ENCODE results near the gene SMAP1. TPM values are rescaled to one million over a fixed set of nuclear protein-coding genes. Genes with fewer than 3 reads are reported as not detected.

Gene SMAP1
- total RNA-seq, 2 experiments from 2014 or later: 24.8 to 31.5 TPM

DNA sequence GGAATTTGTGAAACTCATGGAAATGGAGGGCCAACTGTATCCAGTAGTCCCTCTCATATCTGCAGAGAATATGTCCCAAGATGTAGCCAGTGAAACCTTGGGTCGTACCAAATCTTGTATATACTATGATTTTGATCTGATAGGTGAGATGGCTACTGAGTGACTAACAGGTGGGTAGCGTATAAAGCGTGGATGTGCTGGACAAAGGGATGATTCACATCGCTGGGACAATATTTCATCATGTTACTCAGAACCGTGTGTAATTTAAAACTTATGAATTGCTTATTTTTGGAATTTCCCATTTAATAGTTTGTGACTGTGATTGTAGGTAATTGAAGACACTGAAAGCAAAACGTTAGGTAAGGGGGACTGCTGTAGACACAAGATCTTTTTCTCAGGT, 144.1 kb downstream of the SMAP1 start:
- Mint-ChIP-seq H3K27me3 (no peaks in the 10 kb centered on the region), H3K36me3 (ENCODE audit: low read depth) (peaks cover 6% of the 10 kb centered on the region), H3K4me1 (no peaks in the 10 kb centered on the region), H3K9me3 (ENCODE audit: low read depth) (no peaks in the 10 kb centered on the region), H3K4me3 (no peak overlapping the region), H3K27ac (no peak overlapping the region)
- CTCF ChIA-PET: no interaction called here
- DNase-seq: no peak
- no peak for ATAC-seq
- intact Hi-C loops (cut with DNase I, micrococcal nuclease): no loop called here
- POLR2A ChIA-PET: no interaction called here

DNA sequence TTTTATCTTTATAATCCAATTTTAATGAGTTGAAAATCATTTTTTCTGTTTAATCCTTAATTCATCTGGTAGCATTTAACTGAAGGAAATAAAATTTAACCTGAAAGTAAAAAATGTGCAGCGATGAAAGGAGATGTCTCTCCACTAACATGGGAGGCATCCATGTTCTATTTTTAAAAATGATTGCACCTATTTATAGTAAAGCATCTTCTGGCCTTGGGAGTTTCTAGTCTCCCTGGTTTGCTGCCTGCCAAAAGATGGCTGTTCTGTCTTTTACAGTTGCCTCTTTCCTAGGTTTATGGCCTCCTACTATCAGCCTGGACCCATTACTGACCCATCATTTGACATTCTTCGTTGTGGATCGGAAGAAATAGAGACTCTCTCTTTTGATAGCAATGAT, 146.2 kb downstream of the SMAP1 start:
- H3K27me3 Mint-ChIP-seq: no peaks in the 10 kb centered on the region
- ATAC-seq (no peak), DNase-seq (no peak)
- ChIA-PET POLR2A (no interaction called here), CTCF (no interaction called here)
- no peaks in the 10 kb centered on the region for H3K36me3 Mint-ChIP-seq (ENCODE audit: low read depth)
- H3K27ac Mint-ChIP-seq: no peak overlapping the region
- intact Hi-C loops (cut with DNase I, micrococcal nuclease): no loop called here
- H3K4me3 Mint-ChIP-seq: no peak overlapping the region
- H3K4me1 Mint-ChIP-seq: no peaks in the 10 kb centered on the region
- H3K9me3 Mint-ChIP-seq (ENCODE audit: low read depth): no peaks in the 10 kb centered on the region

DNA sequence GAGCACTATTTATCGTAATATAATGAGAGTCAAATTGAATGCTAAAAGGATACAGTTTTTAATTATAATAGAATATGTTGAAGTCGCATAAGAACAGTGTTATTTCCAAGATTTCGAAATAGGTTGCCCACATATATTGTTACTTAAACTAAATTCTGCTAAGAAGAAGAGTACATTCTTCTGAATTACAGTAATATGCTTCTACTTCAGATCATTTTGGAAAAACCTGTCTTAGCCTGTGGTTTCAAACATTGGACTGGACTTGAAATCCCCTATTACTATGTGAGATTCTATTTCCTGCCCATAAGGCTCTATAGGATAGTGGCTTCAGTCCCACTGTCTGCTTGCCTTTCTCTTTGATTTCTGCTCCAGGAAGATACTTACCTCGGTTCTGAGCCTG, 152.0 kb downstream of the SMAP1 start:
- CTCF ChIA-PET: no interaction called here
- ATAC-seq: no peak
- no peaks in the 10 kb centered on the region for H3K4me1 Mint-ChIP-seq

DNA sequence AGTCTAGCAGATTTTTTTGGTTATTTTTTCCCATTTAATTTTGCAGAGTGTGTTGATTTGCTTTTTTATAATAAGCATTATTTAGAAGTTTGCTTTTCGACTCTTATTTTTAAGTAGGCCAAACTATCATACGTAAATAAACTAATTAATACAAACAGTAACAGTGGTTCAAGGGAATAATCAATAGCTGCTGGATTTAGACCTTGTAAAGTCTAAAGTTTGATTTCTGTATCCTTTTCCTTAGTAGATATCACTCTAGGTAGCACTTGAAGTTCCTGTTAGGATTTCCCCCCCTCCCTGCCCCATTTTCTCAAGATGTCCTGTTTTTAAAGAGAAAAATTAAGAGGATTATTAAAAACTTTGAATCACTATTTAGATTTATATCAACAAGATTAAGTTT, 153.1 kb downstream of the SMAP1 start:
- Mint-ChIP-seq H3K4me3 (no peak overlapping the region), H3K27me3 (no peaks in the 10 kb centered on the region), H3K9me3 (ENCODE audit: low read depth) (peaks cover 8% of the 10 kb centered on the region), H3K4me1 (no peaks in the 10 kb centered on the region), H3K36me3 (ENCODE audit: low read depth) (peaks cover 14% of the 10 kb centered on the region), H3K27ac (no peak overlapping the region)
- intact Hi-C loops (cut with DNase I, micrococcal nuclease): no loop called here
- ATAC-seq (no peak), DNase-seq (no peak)
- CTCF ChIA-PET: interaction anchor here (1.2 kb wide), 1 partner anchor 114 kb away, joined by 3 read pairs; no protein-coding TSS in a partner anchor
- POLR2A ChIA-PET: no interaction called here

More for the DNA sequence above, 152.0 kb downstream of the SMAP1 start:
- H3K9me3 Mint-ChIP-seq (ENCODE audit: low read depth): peaks cover 8% of the 10 kb centered on the region
- POLR2A ChIA-PET: no interaction called here
- no peak for DNase-seq
- no peak overlapping the region for H3K27ac Mint-ChIP-seq
- H3K27me3 Mint-ChIP-seq: no peaks in the 10 kb centered on the region
- H3K4me3 Mint-ChIP-seq: no peak overlapping the region
- peaks cover 14% of the 10 kb centered on the region for H3K36me3 Mint-ChIP-seq (ENCODE audit: low read depth)
- intact Hi-C loops (cut with DNase I, micrococcal nuclease): no loop called here

DNA sequence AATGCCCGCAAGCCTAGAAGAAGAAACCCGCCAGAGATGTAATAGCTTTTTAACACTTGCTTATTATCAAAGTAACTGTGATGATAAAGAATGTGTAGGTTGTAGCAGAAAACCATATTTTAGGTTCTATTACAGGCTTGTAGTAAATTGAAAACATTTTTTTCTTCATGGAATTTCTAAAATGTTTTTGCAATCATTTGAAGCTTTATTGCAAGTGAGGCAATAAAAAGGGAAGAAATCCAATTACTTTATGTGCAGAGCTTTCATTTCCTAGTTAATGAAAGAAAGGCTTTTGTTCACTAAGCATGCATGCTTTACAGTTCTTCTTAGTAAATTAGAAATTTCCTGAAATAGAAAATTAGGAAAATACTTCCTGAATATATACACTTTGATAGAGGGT, 154.1 kb downstream of the SMAP1 start:
- Mint-ChIP-seq H3K9me3 (ENCODE audit: low read depth) (peaks cover 8% of the 10 kb centered on the region), H3K4me1 (no peaks in the 10 kb centered on the region), H3K4me3 (no peak overlapping the region), H3K27me3 (no peaks in the 10 kb centered on the region), H3K27ac (no peak overlapping the region), H3K36me3 (ENCODE audit: low read depth) (peaks cover 14% of the 10 kb centered on the region)
- ATAC-seq (no peak), DNase-seq (no peak)
- CTCF ChIA-PET: interaction anchor here (1.0 to 1.2 kb wide), 2 partner anchors 10 to 115 kb away, joined by 3 read pairs; no protein-coding TSS in a partner anchor
- POLR2A ChIA-PET: no interaction called here
- intact Hi-C loops (cut with DNase I, micrococcal nuclease): no loop called here

DNA sequence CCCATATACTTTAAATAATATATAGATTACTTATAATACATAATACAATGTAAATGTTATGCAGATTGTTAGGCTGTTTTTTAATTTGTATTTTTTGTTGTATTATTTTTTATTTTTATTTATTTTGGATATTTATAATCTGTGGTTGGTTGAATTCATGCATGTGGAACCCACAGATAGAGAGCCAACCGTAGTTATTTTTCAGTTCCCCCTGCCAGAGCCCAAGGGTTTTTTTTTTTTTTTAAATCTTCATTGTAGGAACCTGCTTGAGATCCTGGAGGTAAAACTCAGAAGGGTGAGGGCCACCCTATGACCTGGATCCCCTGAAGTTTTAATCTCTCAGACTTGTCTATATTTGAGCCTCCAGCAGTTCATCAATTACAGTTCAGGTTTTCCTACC, 156.0 kb downstream of the SMAP1 start:
- no peaks in the 10 kb centered on the region for H3K27me3 Mint-ChIP-seq
- H3K4me1 Mint-ChIP-seq: no peaks in the 10 kb centered on the region
- H3K36me3 Mint-ChIP-seq (ENCODE audit: low read depth): peaks cover 14% of the 10 kb centered on the region
- intact Hi-C loops (cut with DNase I, micrococcal nuclease): no loop called here
- H3K4me3 Mint-ChIP-seq: no peak overlapping the region
- DNase-seq: no peak
- ChIA-PET CTCF (interaction anchor here (0.6 kb wide), 1 partner anchor 955 kb away, joined by 6 read pairs; no protein-coding TSS in a partner anchor), POLR2A (no interaction called here)
- H3K9me3 Mint-ChIP-seq (ENCODE audit: low read depth): peaks cover 8% of the 10 kb centered on the region
- no peak overlapping the region for H3K27ac Mint-ChIP-seq
- no peak for ATAC-seq

DNA sequence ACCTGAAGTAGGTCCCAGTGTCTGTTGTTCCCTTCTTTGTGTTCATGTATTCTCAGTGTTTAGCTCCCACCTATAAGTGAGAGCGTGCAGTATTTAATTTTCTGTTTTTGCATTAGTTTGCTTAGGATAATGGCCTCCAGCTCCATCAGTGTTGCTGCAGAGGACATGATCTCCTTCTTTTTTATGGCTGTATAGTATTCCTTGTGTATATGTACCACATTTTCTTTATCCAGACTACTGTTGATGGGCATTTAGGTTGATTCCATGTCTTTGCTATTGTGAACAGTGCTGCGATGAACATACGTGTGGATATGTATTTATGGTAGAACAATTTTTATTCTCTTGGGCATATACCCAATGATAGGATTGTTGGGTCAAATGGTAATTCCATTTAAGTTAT, 163.7 kb downstream of the SMAP1 start:
- CTCF ChIA-PET: interaction anchor here (0.8 kb wide), 1 partner anchor 10 kb away, joined by 3 read pairs; no protein-coding TSS in a partner anchor
- intact Hi-C loops (cut with DNase I, micrococcal nuclease): no loop called here

DNA sequence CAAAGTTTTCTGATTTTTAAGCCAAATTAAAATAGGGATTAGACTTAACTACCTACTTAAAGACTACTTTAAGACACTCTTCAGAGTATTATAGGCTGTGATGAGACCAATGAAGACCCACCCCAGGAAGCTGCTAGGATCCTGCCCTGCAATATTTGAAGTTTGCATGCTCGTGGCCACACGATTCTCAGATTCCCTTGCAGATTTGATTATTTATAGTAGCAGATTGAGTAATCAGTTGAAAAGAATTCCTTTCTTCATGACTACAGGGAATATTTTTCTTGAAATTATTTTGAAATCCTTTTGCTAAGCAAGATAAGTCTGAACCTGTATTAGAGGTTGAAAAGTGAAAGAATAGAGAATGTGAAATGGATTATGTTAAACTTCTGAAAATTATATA, 166.8 kb downstream of the SMAP1 start:
- H3K27me3 Mint-ChIP-seq: no peaks in the 10 kb centered on the region
- POLR2A ChIA-PET: no interaction called here
- H3K4me3 Mint-ChIP-seq: no peak overlapping the region
- peaks cover 5% of the 10 kb centered on the region for H3K9me3 Mint-ChIP-seq (ENCODE audit: low read depth)
- CTCF ChIA-PET: no interaction called here
- intact Hi-C loops (cut with DNase I, micrococcal nuclease): no loop called here
- peaks cover 6% of the 10 kb centered on the region for H3K4me1 Mint-ChIP-seq
- H3K36me3 Mint-ChIP-seq (ENCODE audit: low read depth): peaks cover 12% of the 10 kb centered on the region
- ATAC-seq: no peak
- DNase-seq: no peak
- H3K27ac Mint-ChIP-seq: no peak overlapping the region

More for the DNA sequence above, 163.7 kb downstream of the SMAP1 start:
- ATAC-seq (no peak), DNase-seq (no peak)
- H3K9me3 Mint-ChIP-seq (ENCODE audit: low read depth): peaks cover 5% of the 10 kb centered on the region
- no peak overlapping the region for H3K4me3 Mint-ChIP-seq
- no peaks in the 10 kb centered on the region for H3K27me3 Mint-ChIP-seq
- no peak overlapping the region for H3K27ac Mint-ChIP-seq
- H3K4me1 Mint-ChIP-seq: no peaks in the 10 kb centered on the region
- POLR2A ChIA-PET: no interaction called here
- H3K36me3 Mint-ChIP-seq (ENCODE audit: low read depth): peaks cover 12% of the 10 kb centered on the region

DNA sequence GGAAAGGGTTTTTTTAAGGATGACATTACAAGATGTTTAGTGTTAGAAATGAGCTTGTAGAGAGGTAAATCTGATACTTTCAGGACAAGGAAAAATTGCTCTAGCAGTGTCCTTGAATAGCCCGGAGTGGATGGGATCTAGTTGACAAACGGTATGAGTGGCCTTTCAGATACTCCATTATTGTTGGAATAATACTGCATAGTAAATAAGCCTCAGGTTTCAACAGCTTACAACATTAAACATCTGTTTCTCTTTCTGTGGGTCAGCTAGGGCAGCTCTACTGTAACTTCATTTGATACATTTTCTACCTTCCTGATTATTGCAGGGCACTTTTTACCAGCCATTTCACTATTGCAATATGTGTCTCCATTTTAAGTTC, 171.2 kb downstream of the SMAP1 start:
- Mint-ChIP-seq H3K9me3 (ENCODE audit: low read depth) (no peaks in the 10 kb centered on the region), H3K4me3 (no peak overlapping the region), H3K36me3 (ENCODE audit: low read depth) (peaks cover 4% of the 10 kb centered on the region), H3K27ac (no peak overlapping the region), H3K4me1 (peaks cover 6% of the 10 kb centered on the region), H3K27me3 (no peaks in the 10 kb centered on the region)
- DNase-seq (no peak), ATAC-seq (no peak)
- intact Hi-C loops (cut with DNase I, micrococcal nuclease): no loop called here
- ChIA-PET POLR2A (no interaction called here), CTCF (interaction anchor here (0.7 kb wide), 1 partner anchor 22 kb away, joined by 3 read pairs; no protein-coding TSS in a partner anchor)

DNA sequence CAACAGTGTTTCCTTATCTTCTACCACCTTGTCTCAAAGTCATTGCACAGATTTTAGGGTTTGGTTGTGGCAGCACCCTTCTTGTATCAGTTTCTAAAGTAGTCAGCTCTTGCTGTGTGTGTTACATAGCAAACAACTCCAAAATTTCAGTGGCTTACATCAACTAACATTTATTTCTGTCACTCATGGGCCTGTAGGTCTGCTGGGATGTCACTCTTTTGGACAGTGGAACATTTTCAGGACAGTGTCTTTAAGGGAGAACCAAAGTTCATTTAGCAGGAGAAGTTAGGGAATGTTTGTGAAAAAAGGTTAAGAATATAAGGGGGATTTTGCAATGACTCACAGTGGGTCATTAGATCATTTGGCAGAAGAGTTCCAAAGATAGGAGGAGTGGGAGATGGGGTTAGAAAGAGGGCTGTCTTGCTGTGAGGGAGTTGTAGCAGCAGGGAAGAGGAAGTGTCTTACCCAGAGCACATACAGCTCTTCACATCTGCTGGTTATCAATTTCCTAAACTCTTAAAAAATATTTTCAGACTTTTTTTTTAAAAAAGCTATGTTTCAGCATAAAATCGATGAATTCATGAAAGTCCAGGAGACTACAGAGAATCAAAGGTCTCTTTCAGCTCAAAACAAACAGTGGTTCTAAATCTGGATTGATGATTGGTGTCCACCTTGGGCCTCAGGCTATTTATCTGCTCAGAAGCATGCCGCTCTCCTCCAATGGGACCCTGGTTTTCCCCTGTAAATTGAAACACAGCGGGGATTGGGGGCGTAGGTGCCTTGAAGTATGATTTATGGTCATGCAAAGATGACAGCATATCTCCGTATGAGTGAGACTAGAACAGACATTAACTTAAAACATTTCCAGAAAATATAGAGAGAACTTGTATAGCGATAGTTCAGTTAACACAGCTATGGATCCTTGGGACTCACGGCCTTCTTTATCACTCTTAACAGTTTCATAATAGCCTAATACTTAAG, 171.9 kb downstream of the SMAP1 start:
- peak; percentile 70 for ATAC-seq
- no peaks in the 10 kb centered on the region for H3K9me3 Mint-ChIP-seq (ENCODE audit: low read depth)
- peaks cover 4% of the 10 kb centered on the region for H3K36me3 Mint-ChIP-seq (ENCODE audit: low read depth)
- CTCF ChIA-PET: interaction anchor here (0.7 to 3.8 kb wide), 4 partner anchors 10 to 45 kb away, joined by 3 to 13 read pairs (median 3); no protein-coding TSS in a partner anchor
- intact Hi-C loops (cut with DNase I, micrococcal nuclease): no loop called here
- POLR2A ChIA-PET: no interaction called here
- peak overlapping the region; percentile 68 for H3K27ac Mint-ChIP-seq
- no peaks in the 10 kb centered on the region for H3K27me3 Mint-ChIP-seq
- H3K4me1 Mint-ChIP-seq: peaks cover 6% of the 10 kb centered on the region
- DNase-seq: no peak
- H3K4me3 Mint-ChIP-seq: no peak overlapping the region

DNA sequence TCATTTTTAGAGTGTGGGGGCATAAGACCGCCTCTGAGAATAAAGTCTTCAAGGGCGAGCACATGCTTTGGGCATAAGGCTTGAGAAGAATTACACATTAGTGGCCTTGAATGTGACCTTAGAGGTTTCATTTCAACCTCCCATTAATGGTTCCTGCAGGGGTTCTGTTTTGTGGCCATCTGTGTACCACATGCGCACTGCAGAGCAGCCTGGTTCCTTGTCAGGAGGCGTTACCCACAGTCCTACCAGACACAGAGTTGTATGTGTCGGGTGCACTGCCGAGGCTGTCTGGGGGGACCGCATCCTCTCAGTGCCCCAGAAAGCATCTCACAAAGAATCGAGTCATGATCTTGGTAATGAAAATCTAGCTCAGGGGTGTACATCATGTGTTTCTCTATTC, 173.4 kb downstream of the SMAP1 start:
- ChIA-PET POLR2A (no interaction called here), CTCF (interaction anchor here (0.9 to 3.8 kb wide), 2 partner anchors 11 to 43 kb away, joined by 3 to 13 read pairs; no protein-coding TSS in a partner anchor)
- H3K4me3 Mint-ChIP-seq: no peak overlapping the region
- no peaks in the 10 kb centered on the region for H3K27me3 Mint-ChIP-seq
- no peak overlapping the region for H3K27ac Mint-ChIP-seq
- H3K9me3 Mint-ChIP-seq (ENCODE audit: low read depth): no peaks in the 10 kb centered on the region
- peaks cover 6% of the 10 kb centered on the region for H3K4me1 Mint-ChIP-seq
- peaks cover 1% of the 10 kb centered on the region for H3K36me3 Mint-ChIP-seq (ENCODE audit: low read depth)
- intact Hi-C loops (cut with DNase I, micrococcal nuclease): no loop called here
- ATAC-seq (no peak), DNase-seq (no peak)

DNA sequence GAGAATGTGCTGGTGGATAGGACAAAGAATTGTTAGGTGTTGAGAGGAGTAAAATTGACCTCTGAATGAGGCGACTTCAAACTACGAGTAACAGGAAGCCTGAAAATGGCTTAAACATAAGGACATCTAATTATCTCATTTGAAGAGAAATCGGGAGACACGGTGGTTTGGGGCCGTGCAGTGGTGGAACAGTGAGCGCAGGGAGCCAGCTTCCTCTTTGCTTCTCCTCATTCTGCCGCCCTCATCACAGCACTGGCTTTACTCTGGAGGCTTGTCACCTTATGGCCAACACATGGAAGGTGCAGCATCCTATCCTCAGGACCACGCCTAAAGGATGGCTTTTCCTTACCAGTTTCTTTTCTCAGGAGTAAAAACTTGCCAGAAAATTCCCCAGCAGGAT, 174.9 kb downstream of the SMAP1 start:
- no peak for ATAC-seq
- Mint-ChIP-seq H3K27me3 (no peaks in the 10 kb centered on the region), H3K4me1 (peaks cover 8% of the 10 kb centered on the region), H3K36me3 (ENCODE audit: low read depth) (no peaks in the 10 kb centered on the region), H3K27ac (no peak overlapping the region), H3K9me3 (ENCODE audit: low read depth) (no peaks in the 10 kb centered on the region), H3K4me3 (no peak overlapping the region)
- intact Hi-C loops (cut with DNase I, micrococcal nuclease): no loop called here
- ChIA-PET POLR2A (no interaction called here), CTCF (interaction anchor here (3.8 kb wide), 1 partner anchor 42 kb away, joined by 13 read pairs; no protein-coding TSS in a partner anchor)
- DNase-seq: no peak

All from activated CD4-positive, alpha-beta T cell treated with anti-CD3 and anti-CD28 coated beads for 36 hours (primary cell).